PC-9 (cell line): ENCODE measurements around the gene DNAJC5. TPM values are rescaled to one million over a fixed set of nuclear protein-coding genes. Genes with fewer than 3 reads are reported as not detected.

Source experiments
- BruUV-seq: library from RNA; stranded (reverse); fragments of 400-500 nt; replicated peaks from 2 replicates; lab custom pipeline; 2021; lab: Mats Ljungman, UMichigan
- CTCF ChIA-PET: fragments of 300-600 bp; sonication (Branson Sonifier 250); formaldehyde crosslinking; loops from one replicate; lab custom pipeline; 2022; ENCODE audit warnings: antibody characterized with exemption; lab: Charles Lee
- POLR2A ChIA-PET: fragments of 300-600 bp; sonication (Branson Sonifier 250); formaldehyde crosslinking; loops from one replicate; lab custom pipeline; 2022; ENCODE audit warnings: antibody characterized with exemption; ENCODE audit not compliant: unreplicated experiment; lab: Charles Lee
- DNase-seq, 2 experiments: peaks; one replicate each; pipeline versions ENCODE4 v3.0.0 to v3.0.0-alpha.2; 2015 to 2022; ENCODE audit warnings: mixed read lengths in 1 of 2
- H2AFZ ChIP-seq: fragments of 200-600 bp; sonication (generic); 2 replicates; pipeline ENCODE4 v1.8.1; 2017; ENCODE audit warnings: antibody characterized with exemption
- H3F3A ChIP-seq: fragments of 200-600 bp; sonication (generic); 2 replicates; pipeline ENCODE4 v1.8.1; 2017; ENCODE audit warnings: antibody characterized with exemption, mild to moderate bottlenecking, low read depth; ENCODE audit not compliant: insufficient read depth
- H3K27ac ChIP-seq: fragments of 200-600 bp; sonication (generic); 2 replicates; pipeline ENCODE4 v1.6.1; 2016; ENCODE audit warnings: mixed run types
- H3K27me3 ChIP-seq: fragments of 200-600 bp; sonication (generic); 2 replicates; pipeline ENCODE4 v1.6.1; 2016; ENCODE audit warnings: low read depth, mixed run types; ENCODE audit not compliant: insufficient read depth
- H3K36me3 ChIP-seq: fragments of 200-600 bp; sonication (generic); 2 replicates; pipeline ENCODE4 v1.6.1; 2016; ENCODE audit warnings: low read depth, mixed run types
- H3K4me1 ChIP-seq: fragments of 200-600 bp; sonication (generic); replicated peaks from 2 replicates; pipeline ENCODE4 v1.6.1; 2016; ENCODE audit warnings: mixed run types; ENCODE audit not compliant: insufficient read depth
- H3K4me2 ChIP-seq: fragments of 200-600 bp; sonication (generic); 2 replicates; pipeline ENCODE4 v1.6.1; 2017; ENCODE audit warnings: mixed run types
- H3K4me3 ChIP-seq: fragments of 200-600 bp; sonication (generic); 2 replicates; pipeline ENCODE4 v1.6.1; 2016; ENCODE audit warnings: mixed run types
- H3K79me2 ChIP-seq: fragments of 200-600 bp; sonication (generic); 2 replicates; pipeline ENCODE4 v1.6.1; 2017; ENCODE audit warnings: low read depth, mixed run types
- H3K9me2 ChIP-seq: fragments of 200-600 bp; sonication (generic); 2 replicates; pipeline ENCODE4 v1.8.1; 2017; ENCODE audit warnings: mild to moderate bottlenecking; ENCODE audit not compliant: insufficient read depth
- H3K9me3 ChIP-seq: fragments of 200-600 bp; sonication (generic); 2 replicates; pipeline ENCODE4 v1.8.1; 2016; ENCODE audit warnings: low read depth; ENCODE audit not compliant: insufficient read depth
- H4K20me1 ChIP-seq: fragments of 200-600 bp; sonication (generic); 2 replicates; pipeline ENCODE4 v1.8.1; 2017; ENCODE audit not compliant: insufficient read depth
- CTCF ChIP-seq: fragments of 200-600 bp; sonication (generic); conservative IDR thresholded peaks from 2 replicates; pipeline ENCODE4 v1.6.1; 2017; ENCODE audit warnings: mixed run types, antibody characterized with exemption, mild to moderate bottlenecking, moderate library complexity
- EZH2 ChIP-seq: fragments of 200-600 bp; sonication (generic); IDR thresholded peaks from 2 replicates; pipeline ENCODE4 v1.8.0; 2017; ENCODE audit warnings: antibody characterized with exemption, low read depth
- intact Hi-C: fragments of 100-400 bp; cut with micrococcal nuclease; formaldehyde crosslinking; loops from one replicate; pipeline ENCODE4 v1.10.0; 2022; ENCODE audit not compliant: unreplicated experiment
- total RNA-seq: library from RNA; stranded (reverse); gene quantifications from 2 replicates; pipeline ENCODE4 v1.2.3, GENCODE V29; 2021

Gene DNAJC5
- total RNA-seq, 1 experiment from 2014 or later = 48.1 TPM

- no peak for TF ChIP-seq EZH2
- no peak for TF ChIP-seq CTCF
- Histone ChIP-seq H3K36me3 (no peaks in the 10 kb centered on the region; the same call in 1 of the 2 replicates), H3K27ac (no peak overlapping the region), H3K4me3 (no peak overlapping the region), H2AFZ (no peak overlapping the region), H3K4me1 (peaks cover 14% of the 10 kb centered on the region; the same call in 1 of the 2 replicates), H3K4me2 (no peak overlapping the region), H3K9me3 (no peaks in the 10 kb centered on the region), H3F3A (peaks cover 42% of the 10 kb centered on the region), H4K20me1 (peaks cover 82% of the 10 kb centered on the region), H3K79me2 (peaks cover 94% of the 10 kb centered on the region), H3K27me3 (no peaks in the 10 kb centered on the region), H3K9me2 (no peaks in the 10 kb centered on the region)
- intact Hi-C loops = no loop called here
- DNase-seq = no peak
- BruUV-seq = no TSS peak
- CTCF ChIA-PET = no interaction called here
- POLR2A ChIA-PET = no interaction called here
Observed at GRCh38 chr20:63951398-63952209, 56.7 kb downstream of the DNAJC5 start.

- TF ChIP-seq CTCF (no peak), EZH2 (no peak)
- H3K4me1 ChIP-seq = peaks cover 14% of the 10 kb centered on the region; the same call in 1 of the 2 replicates
- no peaks in the 10 kb centered on the region for H3K9me3 ChIP-seq
- intact Hi-C loops = no loop called here
- H3K4me3 ChIP-seq = no peak overlapping the region
- peaks cover 77% of the 10 kb centered on the region for H4K20me1 ChIP-seq
- peaks cover 39% of the 10 kb centered on the region for H3F3A ChIP-seq
- no peak for DNase-seq
- H3K9me2 ChIP-seq = no peaks in the 10 kb centered on the region
- H3K27ac ChIP-seq = no peak overlapping the region
- H3K79me2 ChIP-seq = peaks cover 88% of the 10 kb centered on the region
- H3K27me3 ChIP-seq = no peaks in the 10 kb centered on the region
- POLR2A ChIA-PET = no interaction called here
- H3K4me2 ChIP-seq = no peak overlapping the region
- no peak overlapping the region for H2AFZ ChIP-seq
- no peaks in the 10 kb centered on the region; the same call in 1 of the 2 replicates for H3K36me3 ChIP-seq
- CTCF ChIA-PET = no interaction called here
- no TSS peak for BruUV-seq
Observed at GRCh38 chr20:63952210-63952535, 57.2 kb downstream of the DNAJC5 start.

GRCh38 chr20:63952769-63953168 lies 57.8 kb downstream of the DNAJC5 start:
- Histone ChIP-seq H3F3A (peaks cover 33% of the 10 kb centered on the region), H2AFZ (no peak overlapping the region), H3K4me2 (no peak overlapping the region), H3K4me1 (peaks cover 19% of the 10 kb centered on the region; the same call in 1 of the 2 replicates), H3K27me3 (no peaks in the 10 kb centered on the region), H4K20me1 (peaks cover 71% of the 10 kb centered on the region), H3K4me3 (no peak overlapping the region), H3K9me2 (no peaks in the 10 kb centered on the region), H3K27ac (no peak overlapping the region), H3K36me3 (no peaks in the 10 kb centered on the region; the same call in 1 of the 2 replicates), H3K9me3 (no peaks in the 10 kb centered on the region), H3K79me2 (peaks cover 82% of the 10 kb centered on the region)
- TF ChIP-seq EZH2 (no peak), CTCF (no peak)
- CTCF ChIA-PET = no interaction called here
- DNase-seq = no peak
- intact Hi-C loops = no loop called here
- BruUV-seq = no TSS peak
- POLR2A ChIA-PET = no interaction called here
